PC-9 (cell line): ENCODE measurements around the gene SULT4A1.

Experiments
- EZH2 ChIP-seq: fragments of 200-600 bp; sonication (generic); IDR thresholded peaks from 2 replicates; pipeline ENCODE4 v1.8.0; 2017; ENCODE audit warnings: antibody characterized with exemption, low read depth
- TF ChIP-seq, protein P1 (sequence below): fragments of 200-600 bp; sonication (generic); conservative IDR thresholded peaks from 2 replicates; pipeline ENCODE4 v1.6.1; 2017; ENCODE audit warnings: mixed run types, antibody characterized with exemption, mild to moderate bottlenecking, moderate library complexity

DNA sequence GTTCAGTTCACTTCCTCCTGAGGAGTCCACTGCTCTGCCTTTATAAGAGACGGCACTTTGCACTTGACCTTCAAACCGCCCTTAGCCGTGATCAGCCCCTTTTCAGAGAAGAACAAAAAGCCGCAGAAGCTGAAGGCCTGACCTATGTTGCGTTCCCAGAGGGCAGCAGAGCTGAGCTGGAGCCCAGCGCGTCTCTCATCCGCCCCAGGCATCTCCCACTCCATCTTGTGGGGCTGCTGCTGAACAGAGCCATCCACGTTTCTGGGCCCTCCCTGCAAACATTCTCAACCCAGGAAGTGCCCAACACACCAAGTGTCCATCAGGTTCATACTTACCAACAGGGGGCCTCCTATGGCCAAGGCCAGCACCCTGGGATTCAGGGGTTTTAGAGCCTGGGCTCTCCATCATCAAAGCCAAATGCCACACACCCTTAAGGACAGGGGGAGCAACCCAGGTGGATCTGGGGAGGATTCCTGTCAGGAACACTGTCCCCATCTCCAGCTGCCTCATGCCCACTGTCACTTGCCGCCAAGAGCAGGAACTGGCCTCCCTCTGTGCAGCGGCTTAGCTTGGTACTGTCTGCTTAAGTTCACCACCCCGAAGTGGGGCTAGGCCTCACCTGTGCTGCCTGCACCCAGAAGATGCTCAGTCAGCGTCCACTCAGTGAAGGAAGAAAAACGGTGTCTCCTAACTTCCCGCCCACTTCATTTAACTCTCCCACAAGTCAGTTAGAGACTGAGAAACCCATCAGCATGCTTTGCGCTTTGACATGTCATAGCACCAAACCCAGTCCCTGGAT, 34.2 kb downstream of the SULT4A1 start:
- TF ChIP-seq, protein P1, sequence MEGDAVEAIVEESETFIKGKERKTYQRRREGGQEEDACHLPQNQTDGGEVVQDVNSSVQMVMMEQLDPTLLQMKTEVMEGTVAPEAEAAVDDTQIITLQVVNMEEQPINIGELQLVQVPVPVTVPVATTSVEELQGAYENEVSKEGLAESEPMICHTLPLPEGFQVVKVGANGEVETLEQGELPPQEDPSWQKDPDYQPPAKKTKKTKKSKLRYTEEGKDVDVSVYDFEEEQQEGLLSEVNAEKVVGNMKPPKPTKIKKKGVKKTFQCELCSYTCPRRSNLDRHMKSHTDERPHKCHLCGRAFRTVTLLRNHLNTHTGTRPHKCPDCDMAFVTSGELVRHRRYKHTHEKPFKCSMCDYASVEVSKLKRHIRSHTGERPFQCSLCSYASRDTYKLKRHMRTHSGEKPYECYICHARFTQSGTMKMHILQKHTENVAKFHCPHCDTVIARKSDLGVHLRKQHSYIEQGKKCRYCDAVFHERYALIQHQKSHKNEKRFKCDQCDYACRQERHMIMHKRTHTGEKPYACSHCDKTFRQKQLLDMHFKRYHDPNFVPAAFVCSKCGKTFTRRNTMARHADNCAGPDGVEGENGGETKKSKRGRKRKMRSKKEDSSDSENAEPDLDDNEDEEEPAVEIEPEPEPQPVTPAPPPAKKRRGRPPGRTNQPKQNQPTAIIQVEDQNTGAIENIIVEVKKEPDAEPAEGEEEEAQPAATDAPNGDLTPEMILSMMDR: no peak
- TF ChIP-seq EZH2: no peak
